ENCODE data around the gene ZP4.

- TF ChIP-seq POLR2AphosphoS5 (IDR thresholded peaks at IDR 0.05; ENCODE audit: low read depth, low read length) (no peak), REST (IDR thresholded peaks at IDR 0.05; ENCODE audit: insufficient read depth in 1 of 2, low read depth in 2 of 2, low read length in 2 of 2) (no peak), TAF1 (IDR thresholded peaks at IDR 0.05; ENCODE audit: borderline replicate concordance, insufficient read depth, low read length) (no peak)
Observed at GRCh38 chr1:237832858-237833257, 57.9 kb downstream of the ZP4 start.

Measured in PFSK-1 (cell line).